Subcutaneous adipose tissue (tissue), 4 donors: Measurements from ENCODE around the gene GATD1. TPM values are rescaled to one million over a fixed set of nuclear protein-coding genes. Genes with fewer than 3 reads are reported as not detected.

Source experiments
- CTCF ChIP-seq: fragments of 450-650 bp; IDR thresholded peaks from one replicate; pipeline ENCODE4 v1.5.1; 2016; ENCODE audit warnings: low read depth, mild to moderate bottlenecking, control low read depth, antibody characterized with exemption, moderate library complexity
- total RNA-seq, 4 donors: library from RNA; depleted of rRNA; stranded (reverse); fragments of >200 nt; gene quantifications; one replicate each; pipeline ENCODE4 v1.1.0, GENCODE V29; 2016

GATD1 gene
- total RNA-seq, 4 donors from 2014 or later: 7.1 to 22.8 (median 14.9) TPM

GRCh38 chr11:762421-763072, 14.7 kb downstream of the GATD1 start:
- TF ChIP-seq CTCF: no peak

GRCh38 chr11:761526-762108, 15.7 kb downstream of the GATD1 start:
- no peak for TF ChIP-seq CTCF

GRCh38 chr11:760236-760635, 17.1 kb downstream of the GATD1 start:
- TF ChIP-seq CTCF: no peak

GRCh38 chr11:749731-750130, 27.6 kb downstream of the GATD1 start:
- no peak for TF ChIP-seq CTCF

GRCh38 chr11:748007-748359, 29.3 kb downstream of the GATD1 start:
- TF ChIP-seq CTCF: no peak

- TF ChIP-seq CTCF: no peak
Measured at GRCh38 chr11:747158-748006, 29.9 kb downstream of the GATD1 start, which contains the start of gene TALDO1. Gene TALDO1, plus strand, starts transcription at chr11:747464. Its CDS starts 18 bp downstream, at chr11:747482.
